ENCODE results near the gene UBE2E2.
"Not testable (repeated sequence)": the region's sequence is repeated elsewhere in the genome, so short reads cannot be mapped to it uniquely, and the experiment has no call there.

The UBE2E2 gene

GRCh38 chr3:23330568-23330967 is 127.4 kb downstream of the UBE2E2 start:
- no peak for DNase-seq (ENCODE audit: low spot score)

GRCh38 chr3:23331141-23331935 is 128.2 kb downstream of the UBE2E2 start:
- DNase-seq (ENCODE audit: low spot score) = no peak

- DNase-seq (ENCODE audit: low spot score) = no peak
Measured at GRCh38 chr3:23333633-23334032, 130.5 kb downstream of the UBE2E2 start.

GRCh38 chr3:23336853-23337252 is 133.7 kb downstream of the UBE2E2 start:
- DNase-seq (ENCODE audit: low spot score) = not testable (repeated sequence)

- DNase-seq (ENCODE audit: low spot score) = no peak
Measured at GRCh38 chr3:23341147-23341838, 138.2 kb downstream of the UBE2E2 start.

GRCh38 chr3:23342343-23342742 is 139.2 kb downstream of the UBE2E2 start:
- no peak for DNase-seq (ENCODE audit: low spot score)

GRCh38 chr3:23343509-23343908 is 140.4 kb downstream of the UBE2E2 start:
- DNase-seq (ENCODE audit: low spot score) = no peak

- no peak for DNase-seq (ENCODE audit: low spot score)
Measured at GRCh38 chr3:23344886-23345285, 141.8 kb downstream of the UBE2E2 start.

- not testable (repeated sequence) for DNase-seq (ENCODE audit: low spot score)
Measured at GRCh38 chr3:23349444-23349843, 146.3 kb downstream of the UBE2E2 start.

- no peak for DNase-seq (ENCODE audit: low spot score)
Measured at GRCh38 chr3:23356169-23356568, 153.0 kb downstream of the UBE2E2 start.

GRCh38 chr3:23356923-23357322 is 153.8 kb downstream of the UBE2E2 start:
- no peak for DNase-seq (ENCODE audit: low spot score)

GRCh38 chr3:23359116-23359515 is 156.0 kb downstream of the UBE2E2 start:
- DNase-seq (ENCODE audit: low spot score) = no peak

GRCh38 chr3:23365066-23365465 is 161.9 kb downstream of the UBE2E2 start:
- DNase-seq (ENCODE audit: low spot score) = no peak

GRCh38 chr3:23368731-23369130 is 165.6 kb downstream of the UBE2E2 start:
- DNase-seq (ENCODE audit: low spot score) = no peak

GRCh38 chr3:23372285-23372684 is 169.2 kb downstream of the UBE2E2 start:
- DNase-seq (ENCODE audit: low spot score) = no peak

- no peak for DNase-seq (ENCODE audit: low spot score)
Measured at GRCh38 chr3:23376516-23377248, 173.6 kb downstream of the UBE2E2 start.

GRCh38 chr3:23377928-23378672 is 175.0 kb downstream of the UBE2E2 start:
- no peak for DNase-seq (ENCODE audit: low spot score)

- DNase-seq (ENCODE audit: low spot score) = no peak
Measured at GRCh38 chr3:23383875-23384274, 180.7 kb downstream of the UBE2E2 start.

GRCh38 chr3:23385327-23385726 is 182.2 kb downstream of the UBE2E2 start:
- no peak for DNase-seq (ENCODE audit: low spot score)

GRCh38 chr3:23387286-23387918 is 184.3 kb downstream of the UBE2E2 start:
- DNase-seq (ENCODE audit: low spot score) = no peak

- no peak for DNase-seq (ENCODE audit: low spot score)
Measured at GRCh38 chr3:23389089-23389488, 186.0 kb downstream of the UBE2E2 start.

GRCh38 chr3:23389686-23390085 is 186.6 kb downstream of the UBE2E2 start:
- no peak for DNase-seq (ENCODE audit: low spot score)

All from LoVo (cell line).